ENCODE measurements around the gene VMA21. TPM values are rescaled to one million over a fixed set of nuclear protein-coding genes. Genes with fewer than 3 reads are reported as not detected.

VMA21 gene, protein sequence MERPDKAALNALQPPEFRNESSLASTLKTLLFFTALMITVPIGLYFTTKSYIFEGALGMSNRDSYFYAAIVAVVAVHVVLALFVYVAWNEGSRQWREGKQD
- polyA plus RNA-seq, result 25.0 and 43.8 TPM in 2 replicates

DNA sequence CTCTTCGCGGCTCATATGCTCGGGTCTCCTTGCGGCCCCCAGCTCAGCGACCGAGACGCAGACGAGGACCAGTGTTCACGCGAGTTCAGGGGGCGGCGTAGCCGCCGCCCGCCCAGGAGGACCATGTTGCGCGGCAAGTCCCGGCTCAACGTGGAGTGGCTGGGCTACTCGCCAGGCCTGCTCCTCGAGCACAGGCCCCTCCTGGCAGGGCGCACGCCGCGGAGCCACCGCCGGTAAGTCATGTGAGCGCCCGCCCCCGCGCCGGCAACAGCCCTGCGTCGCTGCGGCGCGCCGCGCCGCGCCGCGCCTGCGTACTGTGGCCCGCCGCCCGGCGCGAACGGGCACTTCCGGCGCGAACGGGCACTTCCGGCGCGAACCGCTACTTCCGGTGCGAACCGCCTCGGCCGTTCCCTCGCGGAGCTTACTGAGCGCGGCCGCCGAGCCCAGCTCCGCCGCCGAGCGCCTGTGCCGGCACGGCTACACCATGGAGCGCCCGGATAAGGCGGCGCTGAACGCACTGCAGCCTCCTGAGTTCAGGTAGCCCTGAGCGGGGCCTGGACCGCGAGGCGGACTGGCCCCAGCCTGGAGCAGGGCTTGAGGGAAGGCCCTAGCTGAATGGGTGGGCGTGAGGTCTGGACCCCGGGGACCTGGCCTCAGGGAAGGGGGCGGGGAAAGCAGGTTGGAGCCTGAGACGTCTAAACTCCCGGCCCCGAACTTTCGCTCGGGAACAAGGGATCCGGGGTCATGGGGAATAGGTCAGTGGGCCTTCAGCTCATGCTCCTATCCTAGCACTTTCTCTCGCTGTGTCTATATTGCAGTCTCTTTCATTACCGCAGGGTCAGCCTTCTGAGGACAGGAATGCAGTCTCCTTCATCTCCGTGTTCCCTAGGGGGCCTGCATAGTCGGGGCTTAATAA lies at the start of gene VMA21:
Gene VMA21 (plus strand): TSS at position 382 of the 916 bp plus-strand sequence. CDS start 103 bp downstream, at position 485.

Other genes with a start within 250 kb of the VMA21 start
- not detected in 2 replicates for gene GPR50, start 220.6 kb upstream of the VMA21 start, polyA plus RNA-seq
- not detected in 2 replicates for gene PASD1, start 166.5 kb downstream of the VMA21 start, polyA plus RNA-seq